Calu3 (cell line): ENCODE measurements around the gene FER1L5. TPM values are rescaled to one million over a fixed set of nuclear protein-coding genes. Genes with fewer than 3 reads are reported as not detected.

ENCODE experiments used
- BruUV-seq: library from RNA; stranded (reverse); fragments of 400-500 nt; replicated peaks from 2 replicates; lab custom pipeline; 2021; lab: Mats Ljungman, UMichigan
- CTCF ChIA-PET: fragments of 300-600 bp; sonication (Branson Sonifier 250); formaldehyde crosslinking; loops from one replicate; lab custom pipeline; 2022; ENCODE audit warnings: antibody characterized with exemption; lab: Charles Lee
- DNase-seq: peaks from one replicate; pipeline ENCODE4 v3.0.0; 2022
- H3K27ac Mint-ChIP-seq: one replicate; pipeline ENCODE4 v1.8.0; 2022; ENCODE audit warnings: mixed read lengths; ENCODE audit not compliant: unreplicated experiment
- H3K27me3 Mint-ChIP-seq: one replicate; pipeline ENCODE4 v1.8.0; 2022; ENCODE audit warnings: mixed read lengths; ENCODE audit not compliant: unreplicated experiment
- H3K36me3 Mint-ChIP-seq: one replicate; pipeline ENCODE4 v1.8.0; 2022; ENCODE audit warnings: mild to moderate bottlenecking, moderate library complexity, mixed read lengths; ENCODE audit not compliant: insufficient read depth, unreplicated experiment
- H3K4me1 Mint-ChIP-seq: one replicate; pipeline ENCODE4 v1.8.0; 2022; ENCODE audit warnings: mild to moderate bottlenecking, low read depth, mixed read lengths; ENCODE audit not compliant: unreplicated experiment
- H3K4me3 Mint-ChIP-seq: one replicate; pipeline ENCODE4 v1.8.0; 2022; ENCODE audit warnings: mild to moderate bottlenecking, low read depth, moderate library complexity, mixed read lengths; ENCODE audit not compliant: unreplicated experiment
- H3K9me3 Mint-ChIP-seq: one replicate; pipeline ENCODE4 v1.8.0; 2022; ENCODE audit warnings: low read depth, mixed read lengths; ENCODE audit not compliant: unreplicated experiment
- intact Hi-C: fragments of 100-400 bp; cut with micrococcal nuclease; formaldehyde crosslinking; loops from one replicate; pipeline ENCODE4 v1.10.0; 2022; ENCODE audit not compliant: unreplicated experiment
- total RNA-seq: library from RNA; stranded (reverse); gene quantifications from 2 replicates; pipeline ENCODE4 v1.2.3, GENCODE V29; 2022
- TF ChIP-seq, protein P1 (sequence below): fragments of 200-600 bp; IDR thresholded peaks from one replicate; pipeline ENCODE4 v1.8.0; 2022; ENCODE audit warnings: antibody characterized with exemption; ENCODE audit not compliant: unreplicated experiment

FER1L5 gene
- total RNA-seq, 1 experiment from 2014 or later = not detected

DNA sequence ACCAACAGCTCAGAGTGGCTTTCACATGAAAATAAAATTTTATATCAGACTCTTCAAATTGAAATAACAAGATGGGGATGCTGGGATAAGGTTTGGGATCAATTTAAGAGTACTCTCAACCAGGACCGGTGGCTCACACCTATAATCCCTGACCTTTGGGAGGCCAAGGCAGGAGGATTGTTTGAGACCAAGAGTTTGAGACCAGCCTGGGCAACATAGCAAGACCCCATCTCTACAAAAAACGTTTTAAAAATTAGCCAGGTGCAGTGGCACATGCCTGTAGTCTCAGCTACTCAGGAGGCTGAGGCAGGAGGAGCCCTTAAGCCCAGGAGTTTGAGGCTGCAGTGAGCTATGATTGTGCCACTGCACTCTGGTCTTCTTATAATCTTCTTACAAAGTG, 94.7 kb downstream of the FER1L5 start:
- CTCF ChIA-PET = no interaction called here
- H3K9me3 Mint-ChIP-seq = no peaks in the 10 kb centered on the region
- no peaks in the 10 kb centered on the region for H3K27me3 Mint-ChIP-seq
- BruUV-seq = no TSS peak
- H3K36me3 Mint-ChIP-seq = peaks cover 31% of the 10 kb centered on the region
- no peak overlapping the region for H3K4me3 Mint-ChIP-seq
- H3K27ac Mint-ChIP-seq = no peak overlapping the region
- H3K4me1 Mint-ChIP-seq = peaks cover 18% of the 10 kb centered on the region
- TF ChIP-seq, protein P1, sequence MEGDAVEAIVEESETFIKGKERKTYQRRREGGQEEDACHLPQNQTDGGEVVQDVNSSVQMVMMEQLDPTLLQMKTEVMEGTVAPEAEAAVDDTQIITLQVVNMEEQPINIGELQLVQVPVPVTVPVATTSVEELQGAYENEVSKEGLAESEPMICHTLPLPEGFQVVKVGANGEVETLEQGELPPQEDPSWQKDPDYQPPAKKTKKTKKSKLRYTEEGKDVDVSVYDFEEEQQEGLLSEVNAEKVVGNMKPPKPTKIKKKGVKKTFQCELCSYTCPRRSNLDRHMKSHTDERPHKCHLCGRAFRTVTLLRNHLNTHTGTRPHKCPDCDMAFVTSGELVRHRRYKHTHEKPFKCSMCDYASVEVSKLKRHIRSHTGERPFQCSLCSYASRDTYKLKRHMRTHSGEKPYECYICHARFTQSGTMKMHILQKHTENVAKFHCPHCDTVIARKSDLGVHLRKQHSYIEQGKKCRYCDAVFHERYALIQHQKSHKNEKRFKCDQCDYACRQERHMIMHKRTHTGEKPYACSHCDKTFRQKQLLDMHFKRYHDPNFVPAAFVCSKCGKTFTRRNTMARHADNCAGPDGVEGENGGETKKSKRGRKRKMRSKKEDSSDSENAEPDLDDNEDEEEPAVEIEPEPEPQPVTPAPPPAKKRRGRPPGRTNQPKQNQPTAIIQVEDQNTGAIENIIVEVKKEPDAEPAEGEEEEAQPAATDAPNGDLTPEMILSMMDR = no peak
- DNase-seq = no peak
- intact Hi-C loops = no loop called here

DNA sequence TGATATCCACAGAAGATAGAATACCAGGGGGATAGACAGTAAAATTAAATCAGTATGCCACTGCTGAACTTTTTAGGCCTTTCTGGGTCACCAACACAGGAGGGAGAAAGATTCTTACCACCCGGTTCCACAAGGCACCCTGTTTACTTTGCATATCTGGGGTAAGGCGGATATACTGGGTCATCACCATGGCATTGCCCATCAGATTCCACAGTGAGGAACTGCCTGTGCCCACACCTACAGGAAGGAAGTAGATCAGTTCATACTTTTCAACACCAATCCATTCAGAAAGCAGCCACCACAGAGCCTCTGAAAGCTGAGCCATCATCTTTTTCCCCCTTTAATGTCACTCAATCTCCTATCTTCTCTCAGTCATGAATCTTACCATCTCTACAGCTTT, 95.3 kb downstream of the FER1L5 start:
- no peak overlapping the region for H3K4me3 Mint-ChIP-seq
- peaks cover 28% of the 10 kb centered on the region for H3K36me3 Mint-ChIP-seq
- H3K27me3 Mint-ChIP-seq = no peaks in the 10 kb centered on the region
- H3K4me1 Mint-ChIP-seq = peaks cover 18% of the 10 kb centered on the region
- TF ChIP-seq, protein P1 = no peak
- no peak for DNase-seq
- intact Hi-C loops = no loop called here
- no peak overlapping the region for H3K27ac Mint-ChIP-seq
- H3K9me3 Mint-ChIP-seq = no peaks in the 10 kb centered on the region
- CTCF ChIA-PET = no interaction called here
- BruUV-seq = no TSS peak

DNA sequence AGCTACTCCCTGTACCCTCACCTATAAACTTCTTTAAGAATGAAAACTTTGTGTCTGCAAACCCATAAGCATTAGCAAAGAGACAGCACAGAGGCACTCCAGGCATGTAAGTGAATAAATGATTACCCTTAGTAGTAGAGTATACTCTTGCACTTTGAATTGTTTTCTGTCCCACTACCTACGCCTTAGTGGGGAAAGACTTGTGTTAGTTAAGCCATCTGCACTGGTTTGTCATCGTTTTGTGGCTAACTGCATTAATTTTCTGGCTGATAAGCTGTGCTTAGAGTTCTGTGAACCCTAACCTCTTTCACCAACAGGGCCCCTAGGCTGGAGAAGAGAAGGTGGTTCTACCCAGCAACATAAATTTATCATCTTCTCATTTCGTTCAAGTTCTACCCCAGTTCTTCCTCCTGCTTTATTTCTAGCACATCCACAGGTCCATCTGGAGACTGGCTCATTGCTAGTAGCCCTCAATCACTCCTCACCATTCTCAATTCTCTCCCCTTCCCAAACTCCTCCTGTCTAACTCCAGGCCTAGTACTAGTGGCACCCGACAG, 96.6 kb downstream of the FER1L5 start:
- TF ChIP-seq, protein P1 = no peak
- BruUV-seq = TSS peak; percentile 38

DNA sequence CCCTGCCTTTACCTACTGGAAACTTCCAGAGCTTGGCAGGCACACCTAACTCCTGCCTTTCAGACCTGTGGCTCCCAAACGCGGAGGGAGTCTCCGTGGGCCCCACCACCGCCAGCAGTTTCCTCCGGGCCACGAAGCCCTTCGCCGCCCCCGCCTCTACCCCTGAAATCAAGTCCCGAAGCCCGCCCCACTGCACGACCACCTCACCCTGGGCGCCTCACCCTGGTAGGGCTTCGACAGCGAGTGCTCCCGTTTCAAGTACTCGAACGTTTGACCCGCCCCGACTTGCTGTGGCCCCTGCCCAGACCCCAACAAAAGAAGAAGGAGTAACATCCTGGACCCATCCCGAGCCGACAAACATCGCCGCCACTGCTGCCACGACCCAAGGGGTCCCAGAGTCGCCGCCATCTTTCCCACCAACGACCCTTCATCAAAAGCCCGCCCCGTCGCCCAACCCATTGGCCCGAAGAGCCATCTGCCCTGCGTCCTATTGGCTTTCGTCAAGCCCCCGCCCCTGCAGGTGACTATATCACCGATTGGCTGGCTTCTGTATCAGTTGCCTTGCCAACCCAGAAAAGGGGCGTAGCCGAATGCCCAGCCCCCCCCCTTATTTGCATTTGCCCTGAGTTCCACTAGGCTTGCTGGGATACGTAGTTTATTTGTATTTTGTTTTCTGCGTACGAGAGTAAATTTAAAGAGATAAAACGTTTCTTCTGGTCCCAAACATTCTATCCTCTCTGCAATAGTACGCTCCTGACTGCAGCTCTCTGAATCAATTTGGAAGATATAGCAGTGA, 97.3 kb downstream of the FER1L5 start, which contains the start of gene LMAN2L:
TSS of gene LMAN2L (minus strand) at position 432 of the 796 bp plus-strand sequence. CDS start at position 408, 24 bp downstream.
- Mint-ChIP-seq H3K9me3 (no peaks in the 10 kb centered on the region), H3K4me3 (peak within 1 kb of the TSS; percentile 94), H3K4me1 (peaks cover 18% of the 10 kb centered on the region), H3K36me3 (peaks cover 21% of the 10 kb centered on the region), H3K27ac (peak within 1 kb of the TSS; percentile 92), H3K27me3 (peaks cover 17% of the 10 kb centered on the region)
- CTCF ChIA-PET = no interaction called here
- intact Hi-C loops = no loop called here
- BruUV-seq = no TSS peak
- TF ChIP-seq, protein P1 = no peak
- peak; percentile 97 for DNase-seq

More for the DNA sequence above, 96.6 kb downstream of the FER1L5 start:
- DNase-seq = no peak
- H3K27ac Mint-ChIP-seq = peak overlapping the region; percentile 92
- intact Hi-C loops = no loop called here
- CTCF ChIA-PET = no interaction called here
- H3K27me3 Mint-ChIP-seq = peaks cover 11% of the 10 kb centered on the region
- H3K36me3 Mint-ChIP-seq = peaks cover 27% of the 10 kb centered on the region
- peaks cover 18% of the 10 kb centered on the region for H3K4me1 Mint-ChIP-seq
- H3K9me3 Mint-ChIP-seq = no peaks in the 10 kb centered on the region
- peak overlapping the region; percentile 94 for H3K4me3 Mint-ChIP-seq
